Fibroblast of the aortic adventitia (primary cell): ENCODE results near the gene AQP4. TPM values are rescaled to one million over a fixed set of nuclear protein-coding genes. Genes with fewer than 3 reads are reported as not detected.

Experiments used
- DNase-seq: peaks from one replicate; pipeline ENCODE4 v3.0.0-alpha.2; 2010; ENCODE audit warnings: low read depth
- H3K4me3 ChIP-seq: 2 replicates; pipeline ENCODE4 v1.5.1; 2011; ENCODE audit warnings: low read depth, mild to moderate bottlenecking, control low read depth, low read length, moderate library complexity
- total RNA-seq: library from RNA; depleted of rRNA; stranded (reverse); fragments of >200 nt; gene quantifications from 2 replicates; pipeline ENCODE4 v1.2.3, GENCODE V29; 2012; ENCODE audit warnings: low replicate concordance
- TF ChIP-seq, protein P1 (sequence below): IDR thresholded peaks from 2 replicates; pipeline ENCODE4 v1.5.1; 2011; ENCODE audit warnings: mild to moderate bottlenecking, low read length, control low read depth, inconsistent platforms; ENCODE audit not compliant: insufficient read depth

Gene AQP4
- total RNA-seq, 1 donor: not detected

DNA sequence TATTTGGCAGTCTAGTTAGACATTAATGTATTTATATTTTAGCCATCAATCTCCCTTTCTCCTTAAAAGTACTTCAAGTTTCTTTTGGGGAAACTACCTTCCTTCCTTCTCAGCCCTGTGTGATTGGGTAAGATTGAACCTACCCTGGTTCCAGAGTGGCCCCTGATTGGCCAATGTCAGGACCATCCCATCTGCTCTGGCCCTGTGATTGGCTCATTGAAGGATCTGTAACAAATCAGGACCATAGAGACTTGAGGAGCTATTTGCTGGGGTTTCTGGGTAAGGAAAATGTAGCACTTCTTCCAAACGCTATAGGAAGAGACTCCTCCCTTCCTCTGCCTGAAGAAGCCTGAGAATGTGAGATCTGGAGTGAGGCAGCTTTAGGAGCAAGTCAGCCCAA, 59.3 kb downstream of the AQP4 start:
- TF ChIP-seq, protein P1, sequence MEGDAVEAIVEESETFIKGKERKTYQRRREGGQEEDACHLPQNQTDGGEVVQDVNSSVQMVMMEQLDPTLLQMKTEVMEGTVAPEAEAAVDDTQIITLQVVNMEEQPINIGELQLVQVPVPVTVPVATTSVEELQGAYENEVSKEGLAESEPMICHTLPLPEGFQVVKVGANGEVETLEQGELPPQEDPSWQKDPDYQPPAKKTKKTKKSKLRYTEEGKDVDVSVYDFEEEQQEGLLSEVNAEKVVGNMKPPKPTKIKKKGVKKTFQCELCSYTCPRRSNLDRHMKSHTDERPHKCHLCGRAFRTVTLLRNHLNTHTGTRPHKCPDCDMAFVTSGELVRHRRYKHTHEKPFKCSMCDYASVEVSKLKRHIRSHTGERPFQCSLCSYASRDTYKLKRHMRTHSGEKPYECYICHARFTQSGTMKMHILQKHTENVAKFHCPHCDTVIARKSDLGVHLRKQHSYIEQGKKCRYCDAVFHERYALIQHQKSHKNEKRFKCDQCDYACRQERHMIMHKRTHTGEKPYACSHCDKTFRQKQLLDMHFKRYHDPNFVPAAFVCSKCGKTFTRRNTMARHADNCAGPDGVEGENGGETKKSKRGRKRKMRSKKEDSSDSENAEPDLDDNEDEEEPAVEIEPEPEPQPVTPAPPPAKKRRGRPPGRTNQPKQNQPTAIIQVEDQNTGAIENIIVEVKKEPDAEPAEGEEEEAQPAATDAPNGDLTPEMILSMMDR: no peak
- no peak for DNase-seq
- no peak overlapping the region for H3K4me3 ChIP-seq

DNA sequence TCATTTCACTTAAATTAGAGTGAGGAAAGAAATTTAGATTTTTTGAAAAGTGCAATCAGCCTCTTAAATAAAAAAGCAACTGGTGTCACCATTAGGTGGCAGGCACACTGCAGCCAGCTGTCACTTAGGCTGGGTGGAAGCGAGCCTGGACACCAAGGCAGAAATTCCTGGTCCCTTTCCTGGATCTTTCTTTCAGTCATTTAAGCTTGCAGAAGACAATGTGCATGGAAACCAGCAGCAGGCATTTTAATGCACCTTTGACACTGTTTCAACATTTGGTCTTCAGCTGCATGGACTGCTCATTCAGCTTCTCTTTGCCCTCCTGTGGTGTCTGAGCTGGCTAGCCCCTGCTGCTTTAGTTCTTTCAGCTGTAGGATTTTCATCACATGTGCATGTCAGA, 61.0 kb downstream of the AQP4 start:
- H3K4me3 ChIP-seq: no peak overlapping the region
- TF ChIP-seq, protein P1: no peak
- no peak for DNase-seq

DNA sequence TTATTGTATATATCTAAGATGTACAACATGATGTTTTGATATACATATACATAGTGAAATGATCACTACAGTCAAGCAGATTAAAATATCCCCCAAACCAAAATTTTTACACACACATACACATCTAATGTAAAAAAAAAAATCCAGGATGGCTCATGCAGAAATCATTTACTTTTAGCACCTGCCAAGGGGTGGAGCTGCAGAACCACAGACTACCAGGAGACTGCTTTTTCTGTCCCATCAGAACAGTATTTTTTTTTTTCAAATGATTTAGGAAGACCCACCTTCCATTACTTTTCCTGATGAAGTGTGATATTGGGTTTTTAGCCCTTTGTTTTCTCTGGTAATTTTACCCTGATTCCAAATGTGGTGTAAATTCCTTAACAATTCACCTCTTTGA, 61.9 kb downstream of the AQP4 start:
- no peak for DNase-seq
- no peak overlapping the region for H3K4me3 ChIP-seq
- TF ChIP-seq, protein P1: no peak

DNA sequence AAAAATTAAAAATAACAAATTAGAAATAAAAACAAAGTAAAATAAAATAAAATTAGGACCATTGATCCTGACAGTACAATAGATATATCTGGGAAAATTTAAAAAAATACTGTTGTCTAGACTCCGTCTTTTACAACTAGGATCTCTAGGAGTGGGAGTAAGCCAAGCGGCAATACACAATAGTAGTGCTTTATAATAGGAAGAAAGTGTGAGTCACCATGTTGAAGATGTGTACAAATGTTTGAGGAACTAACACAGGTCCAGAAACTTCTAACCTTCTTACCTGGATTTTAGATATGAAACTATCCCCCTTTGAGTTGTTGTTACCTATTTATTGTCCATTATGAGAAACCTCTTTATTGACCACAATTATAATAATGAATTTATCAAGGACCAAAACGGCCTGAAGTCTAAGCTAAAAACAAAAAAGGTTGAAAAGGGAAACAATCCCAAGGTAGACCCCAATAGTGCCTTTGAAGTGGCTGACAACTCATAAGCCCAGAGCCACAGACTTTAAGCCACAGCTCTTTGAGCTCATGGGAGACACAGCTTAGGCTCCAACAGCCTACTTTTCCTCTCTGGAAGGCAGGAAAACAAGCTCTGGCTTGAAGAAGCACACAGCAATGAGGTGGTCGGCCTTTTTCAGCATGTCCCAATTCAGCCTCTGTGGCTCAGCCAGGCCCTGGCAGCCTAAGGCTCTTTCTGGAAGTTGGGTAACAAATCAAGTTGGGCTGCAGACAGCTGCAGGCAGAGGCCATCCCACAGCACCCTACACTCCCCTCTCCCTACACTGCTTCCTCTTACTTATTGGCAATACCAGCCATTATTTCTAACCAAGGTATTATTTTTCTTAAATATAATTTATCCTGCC, 62.9 kb downstream of the AQP4 start:
- DNase-seq: no peak
- H3K4me3 ChIP-seq: no peak overlapping the region
- TF ChIP-seq, protein P1: no peak
